ENCODE measurements around the gene ZIC1.

- TF ChIP-seq CTCF (IDR thresholded peaks at IDR 0.05) = no peak
- TF ChIP-seq POLR2A (IDR thresholded peaks at IDR 0.05) = no peak
These were observed 40.5 kb downstream of the ZIC1 start for GRCh38 chr3:147449669-147450068.
